HepG2 (cell line): ENCODE results near the gene NR2C1. TPM values are rescaled to one million over a fixed set of nuclear protein-coding genes. Genes with fewer than 3 reads are reported as not detected.

Experiments used
- ATAC-seq: fragments of 200-7000 bp; cut with Tn5 transposase; 3 replicates; pipeline ENCODE4 v1.9.1; 2020; ENCODE audit warnings: mild to moderate bottlenecking, moderate library complexity
- BruUV-seq: library from RNA; stranded (reverse); fragments of 400-500 nt; replicated peaks from 2 replicates; lab custom pipeline; 2021; lab: Mats Ljungman, UMichigan
- CTCF ChIA-PET: fragments of 300-600 bp; formaldehyde crosslinking; extraction: SDS; loops from one replicate; lab custom pipeline; 2021; ENCODE audit warnings: low total read pairs, inconsistent platforms, low intra/inter-chr PET ratio; lab: Yijun Ruan, JAX
- POLR2A ChIA-PET: fragments of 350-600 bp; sonication (Branson Sonifier 250); formaldehyde crosslinking; loops from one replicate; lab custom pipeline; 2020; ENCODE audit warnings: antibody characterized with exemption, inconsistent platforms; lab: Yijun Ruan, JAX
- DNase-seq: peaks from one replicate; pipeline ENCODE4 v3.0.0-alpha.2; 2015; ENCODE audit warnings: low spot score
- FAIRE-seq: peaks from 3 replicates; lab custom pipeline; 2011; peaks lifted over from hg19 to GRCh38; lab: Jason Lieb, UNC
- H2AFZ ChIP-seq: one replicate; pipeline ENCODE4 v1.6.1; 2011; ENCODE audit warnings: low read length, inconsistent platforms
- H3K27ac ChIP-seq: fragments of 300-600 bp; 3 replicates; pipeline ENCODE4 v1.8.0; 2011; ENCODE audit warnings: mixed run types, mild to moderate bottlenecking, mixed read lengths, low read length, inconsistent platforms; ENCODE audit not compliant: insufficient read depth; ENCODE audit errors: extremely low read length
- H3K27me3 ChIP-seq, 2 experiments: fragments of 200-600 bp in 1 of 2; 2 replicates in 1 of 2; 3 replicates in 1 of 2; pipeline versions ENCODE4 v1.6.0 to v1.8.0; 2011; ENCODE audit warnings: low read length in 2 of 2, mild to moderate bottlenecking in 2 of 2, moderate library complexity in 2 of 2, inconsistent platforms in 1 of 2; ENCODE audit not compliant: insufficient read depth in 2 of 2, control insufficient read depth in 1 of 2
- H3K36me3 ChIP-seq, 2 experiments: fragments of 200-600 bp in 1 of 2; replicated peaks in 1 of 2; 2 replicates in 1 of 2; 3 replicates in 1 of 2; pipeline versions ENCODE4 v1.5.1 to v1.8.0; 2011; ENCODE audit warnings: low read length in 2 of 2, inconsistent platforms in 1 of 2; ENCODE audit not compliant: insufficient read depth in 2 of 2, control insufficient read depth in 1 of 2
- H3K4me1 ChIP-seq: 2 replicates; pipeline ENCODE4 v1.5.1; 2012; ENCODE audit warnings: low read length, inconsistent platforms; ENCODE audit not compliant: insufficient read depth
- H3K4me2 ChIP-seq: 2 replicates; pipeline ENCODE4 v1.6.0; 2011; ENCODE audit warnings: low read depth, low read length, inconsistent platforms
- H3K4me3 ChIP-seq, 3 experiments: fragments of 200-600 bp in 1 of 3; sonication (generic), shearing (Covaris generic) in 1 of 3; replicated peaks in 1 of 3; 2 replicates each; pipeline ENCODE4 v1.5.1; 2011 to 2016; ENCODE audit warnings: low read length in 3 of 3, inconsistent platforms in 2 of 3, low read depth in 2 of 3, mild to moderate bottlenecking in 2 of 3, control low read depth in 1 of 3, mixed read lengths in 1 of 3; ENCODE audit not compliant: insufficient read depth in 1 of 3
- H3K79me2 ChIP-seq: one replicate; pipeline ENCODE4 v1.6.1; 2011; ENCODE audit warnings: low read length, inconsistent platforms; ENCODE audit not compliant: insufficient read depth
- H3K9ac ChIP-seq: 2 replicates; pipeline ENCODE4 v1.6.0; 2011; ENCODE audit warnings: mild to moderate bottlenecking, low read depth, low read length, inconsistent platforms; ENCODE audit not compliant: insufficient read depth
- H3K9me3 ChIP-seq: 2 replicates; pipeline ENCODE4 v1.5.1; 2012; ENCODE audit warnings: mild to moderate bottlenecking, low read length
- H4K20me1 ChIP-seq: 2 replicates; pipeline ENCODE4 v1.6.0; 2011; ENCODE audit warnings: inconsistent platforms, mild to moderate bottlenecking, low read length, moderate library complexity; ENCODE audit not compliant: insufficient read depth
- CREB1 ChIP-seq, 2 experiments: fragments of 450-650 bp in 1 of 2; IDR thresholded peaks; 2 replicates each; pipeline ENCODE4 v1.6.1; 2016 to 2017; ENCODE audit warnings: control low read depth in 1 of 2, mild to moderate bottlenecking in 1 of 2, missing compliant biosample characterization in 1 of 2, missing genetic modification characterization in 1 of 2
- MTA3 ChIP-seq: sonication (generic); formaldehyde crosslinking; IDR thresholded peaks from 2 replicates; pipeline ENCODE4 v1.4.0; 2020; ENCODE audit warnings: missing genetic modification reagents
- NBN ChIP-seq: fragments of 450-650 bp; conservative IDR thresholded peaks from 2 replicates; pipeline ENCODE4 v1.6.1; 2017
- RFXAP ChIP-seq: sonication (generic); formaldehyde crosslinking; IDR thresholded peaks from 2 replicates; pipeline ENCODE4 v1.4.0; 2020; ENCODE audit warnings: missing genetic modification reagents, borderline replicate concordance
- TMF1 ChIP-seq: sonication (generic); formaldehyde crosslinking; IDR thresholded peaks from 2 replicates; pipeline ENCODE4 v1.8.1; 2022; ENCODE audit warnings: low read depth, missing genetic modification reagents
- ZNF678 ChIP-seq: sonication (generic); formaldehyde crosslinking; IDR thresholded peaks from 2 replicates; pipeline ENCODE4 v1.4.0; 2020; ENCODE audit warnings: mild to moderate bottlenecking, missing genetic modification reagents
- WGBS: methylation state at CpG from one replicate; pipeline ENCODE4 v1.1.6; 2017; ENCODE audit warnings: low lambda C conversion rate; 5-methylcytosine and 5-hydroxymethylcytosine counted together
- in situ Hi-C: cut with HindIII; loops from 2 replicates; pipeline ENCODE4 v1.10.0; 2017; ENCODE audit warnings: low pct_unique_long_range_greater_than_20kb; ENCODE audit not compliant: extremely low pct_ligation_motif_present
- intact Hi-C: fragments of 100-400 bp; cut with micrococcal nuclease; formaldehyde crosslinking; loops from one replicate; pipeline ENCODE4 v1.10.0; 2022; ENCODE audit not compliant: unreplicated experiment
- polyA plus RNA-seq, 8 experiments: library from polyadenylated mRNA; depleted of rRNA in 3 of 8; stranded (reverse) in 7 of 8; unstranded in 1 of 8; fragments of >200 nt; fragmentation: Illumina TruSeq in 4 of 8; extraction: Trizol in 4 of 8; gene quantifications; 2 replicates each; pipeline versions ENCODE4 v1.2.1 to v1.2.3, GENCODE V29; 2011 to 2016; ENCODE audit warnings: low read depth in 4 of 8, missing spikeins in 1 of 8, mixed read lengths in 1 of 8; ENCODE audit not compliant: insufficient read depth in 1 of 8
- total RNA-seq, 5 experiments: library from RNA; depleted of rRNA; stranded (reverse); fragments of >200 nt; fragmentation: Illumina TruSeq; extraction: Trizol; gene quantifications; 2 replicates each; pipeline ENCODE4 v1.2.3, GENCODE V29; 2016; ENCODE audit warnings: low read depth in 1 of 5
- TF ChIP-seq, protein P1 (sequence below): sonication (generic); formaldehyde crosslinking; IDR thresholded peaks from 2 replicates; pipeline ENCODE4 v1.5.0; 2020; ENCODE audit warnings: mild to moderate bottlenecking, missing genetic modification reagents
- TF ChIP-seq, protein P2 (sequence below): sonication (generic); formaldehyde crosslinking; IDR thresholded peaks from 2 replicates; pipeline ENCODE4 v1.8.1; 2023; ENCODE audit warnings: mild to moderate bottlenecking, missing genetic modification reagents
- TF ChIP-seq, protein P3 (sequence below): sonication (generic); formaldehyde crosslinking; IDR thresholded peaks from 2 replicates; pipeline ENCODE4 v1.4.0; 2020; ENCODE audit warnings: missing genetic modification reagents

The NR2C1 gene
- total and polyA plus RNA-seq, 2 of the 13 experiments (the other 11 are each of a cell fraction or from before 2014, with no cell fraction given) = 38.0 to 70.8 TPM

DNA sequence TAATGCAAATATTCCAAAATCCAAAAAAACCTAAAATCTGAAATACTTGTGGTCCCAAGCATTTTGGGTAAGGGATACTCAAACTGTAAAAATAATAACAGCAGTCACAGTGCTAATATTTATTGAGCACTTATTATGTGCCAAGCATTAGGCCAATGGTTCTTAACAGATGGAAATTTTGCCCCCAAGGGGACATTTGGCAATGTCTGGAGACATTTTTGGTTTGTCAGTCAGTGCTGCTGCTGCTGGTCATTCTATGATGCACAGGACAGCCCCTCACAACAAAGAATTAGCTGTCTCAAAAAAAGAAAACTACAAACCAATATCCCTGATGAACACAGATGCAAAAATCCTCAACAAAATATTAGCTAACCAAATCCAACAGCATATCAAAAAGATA lies 75.7 kb downstream of the NR2C1 start:
- H3K27me3 ChIP-seq = no peaks in the 10 kb centered on the region; a peak in 1 of 5 replicates
- TF ChIP-seq, protein P1, sequence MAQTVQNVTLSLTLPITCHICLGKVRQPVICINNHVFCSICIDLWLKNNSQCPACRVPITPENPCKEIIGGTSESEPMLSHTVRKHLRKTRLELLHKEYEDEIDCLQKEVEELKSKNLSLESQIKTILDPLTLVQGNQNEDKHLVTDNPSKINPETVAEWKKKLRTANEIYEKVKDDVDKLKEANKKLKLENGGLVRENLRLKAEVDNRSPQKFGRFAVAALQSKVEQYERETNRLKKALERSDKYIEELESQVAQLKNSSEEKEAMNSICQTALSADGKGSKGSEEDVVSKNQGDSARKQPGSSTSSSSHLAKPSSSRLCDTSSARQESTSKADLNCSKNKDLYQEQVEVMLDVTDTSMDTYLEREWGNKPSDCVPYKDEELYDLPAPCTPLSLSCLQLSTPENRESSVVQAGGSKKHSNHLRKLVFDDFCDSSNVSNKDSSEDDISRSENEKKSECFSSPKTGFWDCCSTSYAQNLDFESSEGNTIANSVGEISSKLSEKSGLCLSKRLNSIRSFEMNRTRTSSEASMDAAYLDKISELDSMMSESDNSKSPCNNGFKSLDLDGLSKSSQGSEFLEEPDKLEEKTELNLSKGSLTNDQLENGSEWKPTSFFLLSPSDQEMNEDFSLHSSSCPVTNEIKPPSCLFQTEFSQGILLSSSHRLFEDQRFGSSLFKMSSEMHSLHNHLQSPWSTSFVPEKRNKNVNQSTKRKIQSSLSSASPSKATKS = no peak
- TF ChIP-seq, all 625 proteins: peak for 0
- Histone ChIP-seq H3K9me3 (no peaks in the 10 kb centered on the region), H3K9ac (no peak overlapping the region), H3K4me3 (no peak overlapping the region), H3K79me2 (peaks cover 44% of the 10 kb centered on the region), H3K4me1 (peaks cover 30% of the 10 kb centered on the region), H4K20me1 (no peaks in the 10 kb centered on the region), H3K4me2 (no peak overlapping the region), H2AFZ (no peak overlapping the region), H3K27ac (no peak overlapping the region), H3K36me3 (peaks cover 7 to 27% of the 10 kb centered on the region in 2 experiments; a peak in 4 of 5 replicates)
- FAIRE-seq = no peak
- CTCF ChIA-PET = no interaction called here
- no peak for ATAC-seq
- intact Hi-C loops = no loop called here
- in situ Hi-C loops = no loop called here
- no TSS peak for BruUV-seq
- POLR2A ChIA-PET = no interaction called here
- no peak for DNase-seq

DNA sequence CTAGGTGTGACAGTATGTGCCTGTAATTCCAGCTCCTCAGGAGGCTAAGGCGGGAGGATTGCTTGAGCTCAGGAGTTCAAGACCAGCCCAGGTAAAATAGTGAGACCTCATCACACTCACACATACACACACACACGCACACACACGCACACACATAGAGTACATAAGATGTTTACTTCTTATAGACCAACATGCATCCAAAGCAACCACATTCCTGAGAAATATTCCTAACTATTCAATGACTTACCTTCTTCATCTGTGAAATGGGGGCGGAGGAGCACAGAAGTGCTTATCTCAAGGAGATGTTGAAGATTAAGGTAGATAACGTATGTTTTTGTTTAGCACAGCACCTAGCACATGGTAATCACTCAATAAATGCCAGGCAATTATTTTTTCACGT lies 76.4 kb downstream of the NR2C1 start:
- ATAC-seq = no peak
- no peak overlapping the region for H2AFZ ChIP-seq
- no peak overlapping the region for H3K9ac ChIP-seq
- peaks cover 23% of the 10 kb centered on the region for H3K4me1 ChIP-seq
- WGBS = 95% methylated on average over 6 of the region's 6 CpGs
- peaks cover 40% of the 10 kb centered on the region for H3K79me2 ChIP-seq
- peaks cover 8 to 34% of the 10 kb centered on the region in 2 experiments; a peak in 4 of 5 replicates for H3K36me3 ChIP-seq
- H3K27ac ChIP-seq = no peak overlapping the region
- ChIA-PET POLR2A (no interaction called here), CTCF (no interaction called here)
- no peak overlapping the region for H3K4me2 ChIP-seq
- no peaks in the 10 kb centered on the region for H3K9me3 ChIP-seq
- no peaks in the 10 kb centered on the region for H4K20me1 ChIP-seq
- no TSS peak for BruUV-seq
- no peak overlapping the region for H3K4me3 ChIP-seq
- no peaks in the 10 kb centered on the region for H3K27me3 ChIP-seq
- intact Hi-C loops (no loop called here), in situ Hi-C loops (no loop called here)
- FAIRE-seq = no peak
- no peak for DNase-seq
- TF ChIP-seq, protein P2, sequence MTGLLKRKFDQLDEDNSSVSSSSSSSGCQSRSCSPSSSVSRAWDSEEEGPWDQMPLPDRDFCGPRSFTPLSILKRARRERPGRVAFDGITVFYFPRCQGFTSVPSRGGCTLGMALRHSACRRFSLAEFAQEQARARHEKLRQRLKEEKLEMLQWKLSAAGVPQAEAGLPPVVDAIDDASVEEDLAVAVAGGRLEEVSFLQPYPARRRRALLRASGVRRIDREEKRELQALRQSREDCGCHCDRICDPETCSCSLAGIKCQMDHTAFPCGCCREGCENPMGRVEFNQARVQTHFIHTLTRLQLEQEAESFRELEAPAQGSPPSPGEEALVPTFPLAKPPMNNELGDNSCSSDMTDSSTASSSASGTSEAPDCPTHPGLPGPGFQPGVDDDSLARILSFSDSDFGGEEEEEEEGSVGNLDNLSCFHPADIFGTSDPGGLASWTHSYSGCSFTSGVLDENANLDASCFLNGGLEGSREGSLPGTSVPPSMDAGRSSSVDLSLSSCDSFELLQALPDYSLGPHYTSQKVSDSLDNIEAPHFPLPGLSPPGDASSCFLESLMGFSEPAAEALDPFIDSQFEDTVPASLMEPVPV (CRISPR knock-in tag) = no peak
- TF ChIP-seq ZNF678 (CRISPR knock-in tag) = no peak
- TF ChIP-seq, protein P3, sequence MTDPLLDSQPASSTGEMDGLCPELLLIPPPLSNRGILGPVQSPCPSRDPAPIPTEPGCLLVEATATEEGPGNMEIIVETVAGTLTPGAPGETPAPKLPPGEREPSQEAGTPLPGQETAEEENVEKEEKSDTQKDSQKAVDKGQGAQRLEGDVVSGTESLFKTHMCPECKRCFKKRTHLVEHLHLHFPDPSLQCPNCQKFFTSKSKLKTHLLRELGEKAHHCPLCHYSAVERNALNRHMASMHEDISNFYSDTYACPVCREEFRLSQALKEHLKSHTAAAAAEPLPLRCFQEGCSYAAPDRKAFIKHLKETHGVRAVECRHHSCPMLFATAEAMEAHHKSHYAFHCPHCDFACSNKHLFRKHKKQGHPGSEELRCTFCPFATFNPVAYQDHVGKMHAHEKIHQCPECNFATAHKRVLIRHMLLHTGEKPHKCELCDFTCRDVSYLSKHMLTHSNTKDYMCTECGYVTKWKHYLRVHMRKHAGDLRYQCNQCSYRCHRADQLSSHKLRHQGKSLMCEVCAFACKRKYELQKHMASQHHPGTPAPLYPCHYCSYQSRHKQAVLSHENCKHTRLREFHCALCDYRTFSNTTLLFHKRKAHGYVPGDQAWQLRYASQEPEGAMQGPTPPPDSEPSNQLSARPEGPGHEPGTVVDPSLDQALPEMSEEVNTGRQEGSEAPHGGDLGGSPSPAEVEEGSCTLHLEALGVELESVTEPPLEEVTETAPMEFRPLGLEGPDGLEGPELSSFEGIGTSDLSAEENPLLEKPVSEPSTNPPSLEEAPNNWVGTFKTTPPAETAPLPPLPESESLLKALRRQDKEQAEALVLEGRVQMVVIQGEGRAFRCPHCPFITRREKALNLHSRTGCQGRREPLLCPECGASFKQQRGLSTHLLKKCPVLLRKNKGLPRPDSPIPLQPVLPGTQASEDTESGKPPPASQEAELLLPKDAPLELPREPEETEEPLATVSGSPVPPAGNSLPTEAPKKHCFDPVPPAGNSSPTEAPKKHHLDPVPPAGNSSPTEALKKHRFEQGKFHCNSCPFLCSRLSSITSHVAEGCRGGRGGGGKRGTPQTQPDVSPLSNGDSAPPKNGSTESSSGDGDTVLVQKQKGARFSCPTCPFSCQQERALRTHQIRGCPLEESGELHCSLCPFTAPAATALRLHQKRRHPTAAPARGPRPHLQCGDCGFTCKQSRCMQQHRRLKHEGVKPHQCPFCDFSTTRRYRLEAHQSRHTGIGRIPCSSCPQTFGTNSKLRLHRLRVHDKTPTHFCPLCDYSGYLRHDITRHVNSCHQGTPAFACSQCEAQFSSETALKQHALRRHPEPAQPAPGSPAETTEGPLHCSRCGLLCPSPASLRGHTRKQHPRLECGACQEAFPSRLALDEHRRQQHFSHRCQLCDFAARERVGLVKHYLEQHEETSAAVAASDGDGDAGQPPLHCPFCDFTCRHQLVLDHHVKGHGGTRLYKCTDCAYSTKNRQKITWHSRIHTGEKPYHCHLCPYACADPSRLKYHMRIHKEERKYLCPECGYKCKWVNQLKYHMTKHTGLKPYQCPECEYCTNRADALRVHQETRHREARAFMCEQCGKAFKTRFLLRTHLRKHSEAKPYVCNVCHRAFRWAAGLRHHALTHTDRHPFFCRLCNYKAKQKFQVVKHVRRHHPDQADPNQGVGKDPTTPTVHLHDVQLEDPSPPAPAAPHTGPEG (CRISPR knock-in tag) = no peak
- TF ChIP-seq TMF1 (CRISPR knock-in tag) = no peak
- no peak for TF ChIP-seq MTA3 (CRISPR knock-in tag)
- TF ChIP-seq NBN = no peak
- TF ChIP-seq CREB1 (IDR thresholded peaks at IDR 0.05) = no peak
- TF ChIP-seq CREB1 (CRISPR knock-in tag; IDR thresholded peaks at IDR 0.05) = no peak
- TF ChIP-seq RFXAP (CRISPR knock-in tag) = no peak
